ENCODE measurements around the gene SORBS1.

GRCh38 chr10:95500097-95500496 lies 61.1 kb downstream of the SORBS1 start:
- TF ChIP-seq CTCF (IDR thresholded peaks at IDR 0.05; ENCODE audit: extremely low read depth in 1 of 2, insufficient read depth in 1 of 2, low read depth in 1 of 2, low read length in 2 of 2) (no peak), POLR2A (IDR thresholded peaks at IDR 0.05; ENCODE audit: low read depth, low read length) (no peak)

Data from endothelial cell of umbilical vein (primary cell).